HG02571 (cell line): ENCODE measurements around the gene TTLL6.
"Not testable (repeated sequence)": the region's sequence is repeated elsewhere in the genome, so short reads cannot be mapped to it uniquely, and the experiment has no call there.

ENCODE experiments used
- ATAC-seq: cut with Tn5 transposase; IDR thresholded peaks from one replicate; pipeline ENCODE4 v1.9.1; 2021; ENCODE audit warnings: mild to moderate bottlenecking, moderate library complexity; ENCODE audit not compliant: unreplicated experiment

Gene TTLL6

GRCh38 chr17:48724251-48725003, 92.6 kb downstream of the TTLL6 start:
- no peak for ATAC-seq

GRCh38 chr17:48723423-48724250, 93.4 kb downstream of the TTLL6 start:
- ATAC-seq: no peak

GRCh38 chr17:48722915-48723422, 94.1 kb downstream of the TTLL6 start, which contains the start of gene PRAC2:
Gene PRAC2, plus strand, starts transcription at chr17:48723185. Its CDS starts 1,226 bp downstream, at chr17:48724411.
- ATAC-seq: no peak

GRCh38 chr17:48722201-48722907, 94.7 kb downstream of the TTLL6 start, which contains the start of gene PRAC1:
Gene PRAC1, minus strand, starts transcription at chr17:48722518. Its CDS starts 126 bp downstream, at chr17:48722392.
- no peak for ATAC-seq

- ATAC-seq: no peak
These were observed 96.0 kb downstream of the TTLL6 start for GRCh38 chr17:48721009-48721402.

- ATAC-seq: no peak
These were observed 96.6 kb downstream of the TTLL6 start for GRCh38 chr17:48720266-48721008.

- ATAC-seq: no peak
These were observed 97.3 kb downstream of the TTLL6 start for GRCh38 chr17:48719642-48720265.

GRCh38 chr17:48718761-48719641, 98.0 kb downstream of the TTLL6 start:
- no peak for ATAC-seq

GRCh38 chr17:48718227-48718760, 98.7 kb downstream of the TTLL6 start:
- ATAC-seq: no peak

GRCh38 chr17:48717367-48718226, 99.4 kb downstream of the TTLL6 start:
- no peak for ATAC-seq

GRCh38 chr17:48716549-48716948, 100.5 kb downstream of the TTLL6 start:
- not testable (repeated sequence) for ATAC-seq

GRCh38 chr17:48715496-48716399, 101.3 kb downstream of the TTLL6 start:
- ATAC-seq: no peak
